SK-N-MC (cell line): ENCODE data around the gene VTI1B.

ENCODE experiments used
- EZH2 ChIP-seq: fragments of 200-600 bp; sonication (generic); IDR thresholded peaks from one replicate; pipeline ENCODE4 v1.6.1; 2017; ENCODE audit warnings: antibody characterized with exemption
- POLR2AphosphoS5 ChIP-seq: IDR thresholded peaks from 2 replicates; pipeline ENCODE4 v1.6.1; 2012; ENCODE audit warnings: mild to moderate bottlenecking, low read depth, low read length, borderline replicate concordance

GRCh38 chr14:67618617-67619063, 55.8 kb downstream of the VTI1B start:
- TF ChIP-seq POLR2AphosphoS5 (no peak), EZH2 (no peak)
